MCF 10A (cell line): ENCODE measurements around the gene CHST11. TPM values are rescaled to one million over a fixed set of nuclear protein-coding genes. Genes with fewer than 3 reads are reported as not detected.

Source experiments
- BruUV-seq: library from RNA; stranded (reverse); fragments of 400-500 nt; replicated peaks from 2 replicates; lab custom pipeline; 2021; lab: Mats Ljungman, UMichigan
- CTCF ChIA-PET: fragments of 300-600 bp; sonication (Branson Sonifier 250); formaldehyde crosslinking; extraction: SDS; loops from one replicate; lab custom pipeline; 2021; ENCODE audit warnings: antibody characterized with exemption, inconsistent platforms; lab: Yijun Ruan, JAX
- POLR2A ChIA-PET: fragments of 300-600, 350-650 bp; sonication (Branson Sonifier 250); formaldehyde crosslinking; extraction: SDS; loops from one replicate; lab custom pipeline; 2020; ENCODE audit warnings: antibody characterized with exemption, inconsistent platforms; lab: Yijun Ruan, JAX
- DNase-seq: peaks from one replicate; pipeline ENCODE4 v3.0.0-alpha.2; 2018; ENCODE audit not compliant: unreplicated experiment
- H3K27ac Mint-ChIP-seq: one replicate; pipeline ENCODE4 v1.8.0; 2022; ENCODE audit warnings: mild to moderate bottlenecking, low read depth, mixed read lengths; ENCODE audit not compliant: unreplicated experiment
- H3K27me3 Mint-ChIP-seq: one replicate; pipeline ENCODE4 v1.8.0; 2022; ENCODE audit warnings: mixed read lengths; ENCODE audit not compliant: insufficient read depth, unreplicated experiment
- H3K36me3 Mint-ChIP-seq: one replicate; pipeline ENCODE4 v1.8.0; 2022; ENCODE audit warnings: mild to moderate bottlenecking, moderate library complexity, mixed read lengths; ENCODE audit not compliant: insufficient read depth, unreplicated experiment
- H3K4me1 Mint-ChIP-seq: one replicate; pipeline ENCODE4 v1.8.0; 2022; ENCODE audit warnings: mixed read lengths; ENCODE audit not compliant: insufficient read depth, unreplicated experiment
- H3K4me3 Mint-ChIP-seq: one replicate; pipeline ENCODE4 v1.8.0; 2022; ENCODE audit warnings: mild to moderate bottlenecking, moderate library complexity, mixed read lengths; ENCODE audit not compliant: unreplicated experiment
- H3K9me3 Mint-ChIP-seq: one replicate; pipeline ENCODE4 v1.8.0; 2022; ENCODE audit warnings: mixed read lengths; ENCODE audit not compliant: unreplicated experiment
- CTCF ChIP-seq: fragments of 200-600 bp; IDR thresholded peaks from one replicate; pipeline ENCODE4 v1.8.0; 2022; ENCODE audit warnings: antibody characterized with exemption, mild to moderate bottlenecking; ENCODE audit not compliant: unreplicated experiment
- intact Hi-C: fragments of 100-400 bp; cut with micrococcal nuclease; formaldehyde crosslinking; loops from 2 replicates; pipeline ENCODE4 v1.14.1; 2022
- total RNA-seq: library from RNA; stranded (reverse); gene quantifications from 2 replicates; pipeline ENCODE4 v1.2.3, GENCODE V29; 2022

The CHST11 gene
- total RNA-seq, 1 experiment from 2014 or later = 5.3 TPM

- no peak overlapping the region for H3K27ac Mint-ChIP-seq
- no peak for TF ChIP-seq CTCF
- H3K4me3 Mint-ChIP-seq = no peak overlapping the region
- no peaks in the 10 kb centered on the region for H3K4me1 Mint-ChIP-seq
- BruUV-seq = no TSS peak
- DNase-seq = no peak
- ChIA-PET CTCF (no interaction called here), POLR2A (no interaction called here)
- H3K27me3 Mint-ChIP-seq = no peaks in the 10 kb centered on the region
- no peaks in the 10 kb centered on the region for H3K36me3 Mint-ChIP-seq
- no peaks in the 10 kb centered on the region for H3K9me3 Mint-ChIP-seq
- intact Hi-C loops = no loop called here
These were observed 50.1 kb downstream of the CHST11 start for GRCh38 chr12:104506676-104507401.

GRCh38 chr12:104507672-104508071, 50.9 kb downstream of the CHST11 start:
- Mint-ChIP-seq H3K9me3 (no peaks in the 10 kb centered on the region), H3K36me3 (no peaks in the 10 kb centered on the region), H3K27me3 (no peaks in the 10 kb centered on the region), H3K27ac (no peak overlapping the region), H3K4me3 (no peak overlapping the region), H3K4me1 (no peaks in the 10 kb centered on the region)
- no peak for DNase-seq
- ChIA-PET POLR2A (no interaction called here), CTCF (no interaction called here)
- TF ChIP-seq CTCF = no peak
- intact Hi-C loops = no loop called here
- BruUV-seq = no TSS peak

- BruUV-seq = no TSS peak
- CTCF ChIA-PET = no interaction called here
- Mint-ChIP-seq H3K9me3 (no peaks in the 10 kb centered on the region), H3K27ac (no peak overlapping the region), H3K4me1 (no peaks in the 10 kb centered on the region), H3K4me3 (no peak overlapping the region), H3K27me3 (no peaks in the 10 kb centered on the region), H3K36me3 (no peaks in the 10 kb centered on the region)
- intact Hi-C loops = no loop called here
- no peak for DNase-seq
- POLR2A ChIA-PET = no interaction called here
- no peak for TF ChIP-seq CTCF
These were observed 52.2 kb downstream of the CHST11 start for GRCh38 chr12:104508752-104509446.

- intact Hi-C loops = no loop called here
- TF ChIP-seq CTCF = no peak
- Mint-ChIP-seq H3K36me3 (no peaks in the 10 kb centered on the region), H3K27me3 (no peaks in the 10 kb centered on the region), H3K9me3 (no peaks in the 10 kb centered on the region), H3K4me1 (no peaks in the 10 kb centered on the region), H3K4me3 (no peak overlapping the region), H3K27ac (no peak overlapping the region)
- ChIA-PET CTCF (no interaction called here), POLR2A (no interaction called here)
- no peak for DNase-seq
- BruUV-seq = no TSS peak
These were observed 53.6 kb downstream of the CHST11 start for GRCh38 chr12:104510145-104510872.
